Endothelial cell (in vitro differentiated cells): Measurements from ENCODE around the gene TENM3. TPM values are rescaled to one million over a fixed set of nuclear protein-coding genes. Genes with fewer than 3 reads are reported as not detected.

ENCODE experiments used
- DNase-seq: peaks from one replicate; pipeline ENCODE4 v3.0.0; 2021; ENCODE audit warnings: low spot score
- H3K27ac Mint-ChIP-seq: one replicate; pipeline ENCODE4 v1.8.0; 2021; ENCODE audit warnings: mixed read lengths, inconsistent platforms; ENCODE audit not compliant: unreplicated experiment
- H3K27me3 Mint-ChIP-seq: one replicate; pipeline ENCODE4 v1.8.0; 2021; ENCODE audit warnings: mild to moderate bottlenecking, moderate library complexity, mixed read lengths, inconsistent platforms; ENCODE audit not compliant: unreplicated experiment
- H3K36me3 Mint-ChIP-seq: one replicate; pipeline ENCODE4 v1.8.0; 2021; ENCODE audit warnings: mild to moderate bottlenecking, low read depth, mixed read lengths, inconsistent platforms; ENCODE audit not compliant: unreplicated experiment
- H3K4me1 Mint-ChIP-seq: one replicate; pipeline ENCODE4 v1.8.0; 2021; ENCODE audit warnings: mild to moderate bottlenecking, mixed read lengths, inconsistent platforms; ENCODE audit not compliant: unreplicated experiment
- H3K4me3 Mint-ChIP-seq: one replicate; pipeline ENCODE4 v1.8.0; 2021; ENCODE audit warnings: mild to moderate bottlenecking, mixed read lengths, inconsistent platforms; ENCODE audit not compliant: unreplicated experiment
- H3K9me3 Mint-ChIP-seq: one replicate; pipeline ENCODE4 v1.8.0; 2021; ENCODE audit warnings: mixed read lengths, inconsistent platforms; ENCODE audit not compliant: unreplicated experiment
- total RNA-seq: library from RNA; stranded (reverse); fragmentation: NEBNext Ultra II Directional; extraction: Animal tissue kit (Norgen Biotek cat#: 25700); gene quantifications from one replicate; pipeline ENCODE4 v1.2.1, GENCODE V29; 2021; ENCODE audit not compliant: unreplicated experiment
- TF ChIP-seq, protein P1 (sequence below): fragments of 200-600 bp; sonication (generic); IDR thresholded peaks from one replicate; pipeline ENCODE4 v1.5.0; 2021; ENCODE audit warnings: antibody characterized with exemption; ENCODE audit not compliant: unreplicated experiment

TENM3 gene
- total RNA-seq, 1 donor from 2014 or later = 29.7 TPM

DNA sequence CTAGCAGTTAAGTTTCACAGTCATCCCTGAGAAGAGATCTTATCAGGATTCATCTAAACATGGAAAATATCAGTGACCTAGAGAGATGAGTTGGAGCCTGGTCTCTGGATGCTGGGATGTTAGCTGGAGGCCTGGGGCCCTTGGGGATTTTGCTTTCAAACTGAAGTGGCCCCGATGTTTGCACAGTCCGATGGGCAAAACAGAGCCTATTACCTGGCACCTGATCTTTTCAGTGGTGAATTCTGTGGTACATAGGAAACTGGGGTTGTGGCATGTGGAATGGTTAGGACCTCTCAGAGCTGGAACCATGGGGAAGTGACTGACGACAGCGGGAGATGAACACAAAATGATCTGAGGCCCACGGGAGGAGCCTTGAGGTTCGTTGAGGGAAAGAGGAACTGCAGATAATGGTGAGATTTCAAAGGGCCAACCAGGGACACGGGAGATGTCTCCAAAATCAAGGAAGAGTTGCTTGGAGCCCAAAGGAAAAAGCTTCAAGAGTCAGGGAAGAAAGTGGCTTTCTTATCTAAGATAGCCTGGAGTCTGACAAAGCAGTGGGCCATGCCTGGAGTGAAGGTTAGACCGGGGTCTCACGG, 17.8 kb upstream of the TENM3 start:
- no peak overlapping the region for H3K4me3 Mint-ChIP-seq
- H3K4me1 Mint-ChIP-seq = peaks cover 4% of the 10 kb centered on the region
- no peak for DNase-seq
- no peaks in the 10 kb centered on the region for H3K9me3 Mint-ChIP-seq
- no peaks in the 10 kb centered on the region for H3K27me3 Mint-ChIP-seq
- H3K36me3 Mint-ChIP-seq = no peaks in the 10 kb centered on the region
- H3K27ac Mint-ChIP-seq = no peak overlapping the region
- TF ChIP-seq, protein P1, sequence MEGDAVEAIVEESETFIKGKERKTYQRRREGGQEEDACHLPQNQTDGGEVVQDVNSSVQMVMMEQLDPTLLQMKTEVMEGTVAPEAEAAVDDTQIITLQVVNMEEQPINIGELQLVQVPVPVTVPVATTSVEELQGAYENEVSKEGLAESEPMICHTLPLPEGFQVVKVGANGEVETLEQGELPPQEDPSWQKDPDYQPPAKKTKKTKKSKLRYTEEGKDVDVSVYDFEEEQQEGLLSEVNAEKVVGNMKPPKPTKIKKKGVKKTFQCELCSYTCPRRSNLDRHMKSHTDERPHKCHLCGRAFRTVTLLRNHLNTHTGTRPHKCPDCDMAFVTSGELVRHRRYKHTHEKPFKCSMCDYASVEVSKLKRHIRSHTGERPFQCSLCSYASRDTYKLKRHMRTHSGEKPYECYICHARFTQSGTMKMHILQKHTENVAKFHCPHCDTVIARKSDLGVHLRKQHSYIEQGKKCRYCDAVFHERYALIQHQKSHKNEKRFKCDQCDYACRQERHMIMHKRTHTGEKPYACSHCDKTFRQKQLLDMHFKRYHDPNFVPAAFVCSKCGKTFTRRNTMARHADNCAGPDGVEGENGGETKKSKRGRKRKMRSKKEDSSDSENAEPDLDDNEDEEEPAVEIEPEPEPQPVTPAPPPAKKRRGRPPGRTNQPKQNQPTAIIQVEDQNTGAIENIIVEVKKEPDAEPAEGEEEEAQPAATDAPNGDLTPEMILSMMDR = no peak

DNA sequence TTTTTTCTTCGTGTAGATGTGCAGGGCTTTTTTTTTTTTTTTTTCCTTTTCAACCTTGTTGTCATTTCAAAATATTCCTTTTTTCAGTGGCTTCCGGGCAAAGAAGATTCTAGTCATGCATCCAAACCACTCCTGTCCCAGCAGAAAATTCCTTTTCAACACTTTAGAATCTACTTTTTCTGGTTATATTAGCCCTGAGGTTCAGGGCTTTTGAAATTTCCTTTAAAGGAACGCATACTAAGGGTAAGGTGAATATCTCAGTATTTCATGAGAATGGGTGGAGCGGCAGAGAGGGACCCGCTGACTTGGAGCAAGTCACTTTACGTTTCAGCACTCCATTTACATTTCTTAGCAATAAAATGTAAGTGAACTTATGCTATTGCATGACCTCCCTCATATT, 15.6 kb upstream of the TENM3 start:
- Mint-ChIP-seq H3K9me3 (no peaks in the 10 kb centered on the region), H3K4me1 (peaks cover 7% of the 10 kb centered on the region), H3K27ac (no peak overlapping the region), H3K36me3 (no peaks in the 10 kb centered on the region), H3K27me3 (peaks cover 1% of the 10 kb centered on the region), H3K4me3 (no peak overlapping the region)
- no peak for DNase-seq
- TF ChIP-seq, protein P1 = no peak

DNA sequence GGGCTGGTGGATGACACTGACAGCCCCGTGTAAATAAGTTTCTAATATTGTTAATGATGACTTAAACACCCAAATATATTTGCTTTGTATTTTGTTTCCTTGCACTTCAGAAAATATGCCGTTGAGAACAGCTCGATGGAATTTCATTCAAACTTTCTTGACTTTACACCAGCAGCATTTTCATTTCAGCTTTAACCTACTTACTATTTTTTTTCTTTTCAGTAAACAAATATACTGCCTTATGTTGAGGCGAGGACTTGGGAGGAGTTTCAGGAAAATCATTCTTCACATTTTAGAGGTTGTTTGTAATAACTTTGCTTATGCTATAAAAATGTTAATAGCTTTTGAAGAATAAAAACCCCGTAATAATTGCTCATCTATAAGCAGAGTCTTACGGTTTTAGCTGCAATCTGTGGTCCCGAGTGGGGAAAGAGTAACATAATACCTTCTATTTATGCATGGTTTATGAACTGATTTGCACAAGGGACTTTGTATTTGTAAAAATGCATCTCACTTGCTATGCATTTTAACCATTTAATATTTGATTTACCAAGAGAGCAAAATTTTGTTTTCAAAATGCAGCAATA, 14.1 kb upstream of the TENM3 start:
- Mint-ChIP-seq H3K36me3 (no peaks in the 10 kb centered on the region), H3K9me3 (no peaks in the 10 kb centered on the region), H3K4me3 (no peak overlapping the region), H3K4me1 (peaks cover 7% of the 10 kb centered on the region), H3K27me3 (peaks cover 1% of the 10 kb centered on the region), H3K27ac (no peak overlapping the region)
- no peak for DNase-seq
- TF ChIP-seq, protein P1 = no peak

DNA sequence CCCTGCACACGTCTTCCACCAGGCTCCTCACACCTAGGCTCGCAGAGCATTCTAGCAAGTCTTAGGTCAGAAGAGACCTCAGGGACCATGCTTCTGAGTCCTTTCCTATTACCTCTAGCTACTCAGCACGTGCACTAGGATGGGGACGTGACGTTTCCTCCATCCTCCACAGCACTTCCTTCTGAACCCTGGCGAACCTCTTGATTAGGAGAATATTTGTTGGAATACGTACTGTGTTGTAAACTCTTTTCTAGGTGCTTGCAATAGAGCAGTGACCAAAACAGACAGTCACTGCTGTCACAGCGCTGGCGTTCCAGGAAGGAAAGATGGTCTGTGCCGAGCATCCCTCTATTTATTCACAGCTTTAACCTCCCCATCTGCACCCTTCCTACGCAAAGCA, 12.9 kb upstream of the TENM3 start:
- Mint-ChIP-seq H3K36me3 (no peaks in the 10 kb centered on the region), H3K27me3 (peaks cover 1% of the 10 kb centered on the region), H3K4me1 (peaks cover 7% of the 10 kb centered on the region), H3K9me3 (no peaks in the 10 kb centered on the region), H3K4me3 (no peak overlapping the region), H3K27ac (no peak overlapping the region)
- no peak for DNase-seq
- TF ChIP-seq, protein P1 = no peak

DNA sequence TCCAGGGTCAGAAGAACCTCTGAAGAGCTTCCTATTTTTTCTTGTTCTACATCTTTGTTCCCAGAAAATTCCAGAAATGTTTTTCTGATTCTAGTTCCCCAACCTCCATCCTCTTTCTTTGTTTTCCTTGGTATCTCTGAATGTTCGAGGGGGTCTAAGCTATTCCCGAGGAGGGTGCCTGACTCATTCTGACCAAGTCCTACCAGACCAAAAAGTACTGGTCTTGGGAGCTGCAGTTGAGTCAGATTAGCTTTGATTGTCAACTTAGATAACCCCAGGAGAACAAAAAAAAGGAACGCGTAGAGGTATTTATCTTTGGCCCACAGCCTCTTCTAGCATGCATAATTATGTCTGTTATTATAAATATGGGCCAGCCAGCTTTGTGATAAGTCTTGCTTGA, 12.1 kb upstream of the TENM3 start:
- TF ChIP-seq, protein P1 = no peak
- no peak for DNase-seq
- Mint-ChIP-seq H3K4me1 (peaks cover 7% of the 10 kb centered on the region), H3K9me3 (no peaks in the 10 kb centered on the region), H3K4me3 (no peak overlapping the region), H3K27ac (no peak overlapping the region), H3K36me3 (no peaks in the 10 kb centered on the region), H3K27me3 (peaks cover 1% of the 10 kb centered on the region)
